GM10266 (cell line): ENCODE results near the gene ANKRD28.

ENCODE experiments used
- DNase-seq: peaks from one replicate; pipeline ENCODE4 v3.0.0; 2012; ENCODE audit errors: extremely low spot score
- TF ChIP-seq, protein P1 (sequence below): IDR thresholded peaks from 2 replicates; pipeline ENCODE4 v1.5.1; 2012; ENCODE audit warnings: mild to moderate bottlenecking, low read depth; ENCODE audit not compliant: control insufficient read depth, insufficient read depth; ENCODE audit errors: missing control alignments

Gene ANKRD28

DNA sequence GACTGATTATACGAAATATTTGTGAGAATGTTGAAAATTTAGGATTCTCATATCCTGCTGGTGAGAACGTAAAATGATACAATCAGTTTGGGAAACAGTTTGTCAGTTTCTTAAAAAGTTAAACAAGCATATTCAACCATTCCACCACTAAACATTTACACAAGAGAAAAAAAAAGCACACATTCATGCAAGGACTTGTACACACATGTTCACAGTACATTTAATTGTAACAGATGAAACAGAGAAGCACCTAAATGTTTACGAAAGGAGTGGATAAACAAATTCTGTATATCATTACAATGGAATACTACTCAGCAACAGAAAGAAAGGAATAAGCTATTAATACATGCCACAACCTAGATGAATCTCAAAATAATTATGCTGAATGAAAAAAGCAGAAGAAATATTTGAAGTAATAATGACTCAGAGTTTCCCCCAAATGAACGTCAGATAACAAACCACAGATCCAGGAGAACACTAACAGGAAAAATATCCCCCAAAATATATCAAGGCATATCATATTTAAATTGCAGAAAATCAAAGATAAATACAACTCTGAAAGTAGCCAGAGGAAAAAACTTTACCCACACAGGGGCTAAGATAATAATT lies 14.3 kb downstream of the ANKRD28 start:
- DNase-seq, result no peak
- TF ChIP-seq, protein P1, sequence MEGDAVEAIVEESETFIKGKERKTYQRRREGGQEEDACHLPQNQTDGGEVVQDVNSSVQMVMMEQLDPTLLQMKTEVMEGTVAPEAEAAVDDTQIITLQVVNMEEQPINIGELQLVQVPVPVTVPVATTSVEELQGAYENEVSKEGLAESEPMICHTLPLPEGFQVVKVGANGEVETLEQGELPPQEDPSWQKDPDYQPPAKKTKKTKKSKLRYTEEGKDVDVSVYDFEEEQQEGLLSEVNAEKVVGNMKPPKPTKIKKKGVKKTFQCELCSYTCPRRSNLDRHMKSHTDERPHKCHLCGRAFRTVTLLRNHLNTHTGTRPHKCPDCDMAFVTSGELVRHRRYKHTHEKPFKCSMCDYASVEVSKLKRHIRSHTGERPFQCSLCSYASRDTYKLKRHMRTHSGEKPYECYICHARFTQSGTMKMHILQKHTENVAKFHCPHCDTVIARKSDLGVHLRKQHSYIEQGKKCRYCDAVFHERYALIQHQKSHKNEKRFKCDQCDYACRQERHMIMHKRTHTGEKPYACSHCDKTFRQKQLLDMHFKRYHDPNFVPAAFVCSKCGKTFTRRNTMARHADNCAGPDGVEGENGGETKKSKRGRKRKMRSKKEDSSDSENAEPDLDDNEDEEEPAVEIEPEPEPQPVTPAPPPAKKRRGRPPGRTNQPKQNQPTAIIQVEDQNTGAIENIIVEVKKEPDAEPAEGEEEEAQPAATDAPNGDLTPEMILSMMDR, result no peak

DNA sequence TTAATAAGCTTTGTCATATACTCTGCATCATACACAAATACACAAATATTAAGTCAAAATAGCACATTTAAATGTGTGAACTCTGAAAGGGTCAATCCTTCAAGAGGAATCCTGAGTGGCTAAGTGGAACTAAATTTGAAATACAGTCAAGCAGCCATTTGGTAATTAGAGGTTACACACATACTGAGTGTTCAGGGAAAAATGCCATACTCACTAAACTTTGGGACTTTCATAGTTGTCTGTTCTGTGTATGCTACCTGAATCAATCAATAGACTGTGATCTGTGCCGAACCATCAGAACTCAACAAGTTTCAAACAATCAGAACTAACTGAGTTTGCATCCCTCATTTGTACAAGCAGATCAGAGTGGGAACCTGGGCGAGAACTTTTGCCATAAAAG lies 15.3 kb downstream of the ANKRD28 start:
- no peak for DNase-seq

DNA sequence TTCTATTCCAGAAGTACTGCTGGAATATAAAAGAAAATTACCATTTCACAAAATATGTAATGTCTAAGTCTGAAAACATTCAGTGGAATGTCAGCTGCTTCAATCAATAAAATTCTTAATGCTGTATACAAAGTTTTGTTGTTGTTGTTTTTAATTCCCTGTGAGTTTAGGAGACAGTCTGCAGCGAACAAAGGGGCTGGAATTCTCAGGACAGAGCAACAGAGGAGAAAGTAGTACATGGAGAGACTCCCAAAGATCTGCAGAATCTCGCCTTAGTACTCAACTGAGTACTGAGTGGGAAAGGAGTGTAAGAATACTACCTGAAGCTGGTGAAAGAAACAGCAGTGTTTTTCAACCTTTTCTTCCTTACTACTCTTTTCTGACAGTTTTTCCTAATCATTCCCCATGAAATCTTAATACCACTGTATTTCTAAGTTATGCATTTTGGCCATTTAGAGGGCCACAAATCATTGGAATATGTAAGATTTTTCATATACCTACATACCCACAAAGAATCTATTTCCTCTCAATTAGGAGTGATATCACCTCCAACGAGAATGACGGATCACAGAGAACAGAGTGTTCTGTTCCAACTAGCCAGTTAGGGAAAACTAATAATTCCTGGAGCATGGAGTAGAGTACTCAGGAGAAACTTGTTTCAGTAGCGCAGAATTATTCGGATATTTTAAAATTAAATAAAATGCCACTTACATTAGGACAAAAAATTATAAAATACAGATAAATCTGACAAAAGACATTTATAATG lies 16.0 kb downstream of the ANKRD28 start:
- no peak for DNase-seq
- TF ChIP-seq, protein P1, result no peak

More for the DNA sequence above, 15.3 kb downstream of the ANKRD28 start:
- TF ChIP-seq, protein P1, result no peak

DNA sequence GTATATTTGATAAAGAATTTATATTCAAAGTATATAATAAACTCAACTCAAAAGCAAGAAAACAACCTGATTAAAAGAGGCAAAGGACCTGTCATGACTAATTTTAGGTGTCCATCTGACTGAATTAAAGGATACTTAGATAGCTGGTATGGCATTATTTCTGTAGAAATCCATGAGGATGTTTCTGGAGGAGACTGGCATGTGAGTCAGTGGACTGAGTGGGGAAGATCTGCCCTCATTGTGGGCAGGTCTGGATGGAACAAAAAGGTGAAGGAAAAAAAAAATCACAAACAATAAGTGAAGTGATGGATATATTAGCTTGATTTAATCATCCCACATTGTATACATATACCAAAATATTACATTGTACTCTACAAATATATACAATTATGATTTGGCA lies 16.6 kb downstream of the ANKRD28 start:
- DNase-seq, result no peak
- TF ChIP-seq, protein P1, result no peak

DNA sequence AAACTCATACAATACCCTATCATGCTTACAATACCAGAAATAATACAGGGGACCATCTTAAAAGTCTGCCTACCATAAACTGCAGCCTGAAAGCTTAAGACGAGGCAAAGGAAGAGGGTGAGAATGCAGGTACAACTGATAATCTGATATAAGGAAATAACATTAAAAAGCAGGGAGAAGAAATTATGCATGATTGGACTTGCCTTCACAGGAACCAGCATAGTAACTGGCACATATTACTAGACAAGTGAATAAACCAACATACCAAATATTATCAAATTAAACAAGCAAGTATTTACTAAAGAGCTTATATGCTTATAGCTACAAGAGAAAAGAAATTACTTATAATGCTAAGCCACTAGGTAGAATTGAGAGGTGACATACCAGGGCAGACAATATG lies 18.7 kb downstream of the ANKRD28 start:
- DNase-seq, result no peak
- TF ChIP-seq, protein P1, result no peak

DNA sequence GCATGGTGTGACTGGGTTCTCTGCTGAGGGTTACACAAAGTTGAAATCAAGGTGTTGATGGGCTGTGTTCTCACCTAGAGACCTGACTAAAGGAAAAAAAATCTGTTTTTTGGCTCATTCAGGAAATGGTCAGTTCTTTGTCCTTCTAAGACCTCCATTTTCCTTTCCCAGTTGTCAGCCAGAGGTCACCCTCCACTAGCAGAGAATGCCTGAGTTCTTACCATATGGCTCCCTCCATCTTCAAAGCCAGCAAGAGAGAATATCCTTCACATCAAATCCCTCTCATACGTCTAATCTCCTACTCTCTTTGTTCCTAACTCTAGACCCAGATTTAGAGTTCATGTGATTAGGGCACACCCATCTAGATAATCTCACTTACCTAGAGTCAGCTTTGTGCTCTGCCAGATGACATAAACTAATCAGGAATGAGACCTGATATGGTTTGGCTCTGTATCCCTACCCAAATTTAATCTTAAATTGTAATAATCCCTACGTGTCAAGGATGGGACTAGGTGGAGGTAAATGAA lies 19.4 kb downstream of the ANKRD28 start:
- no peak for DNase-seq
- TF ChIP-seq, protein P1, result no peak

DNA sequence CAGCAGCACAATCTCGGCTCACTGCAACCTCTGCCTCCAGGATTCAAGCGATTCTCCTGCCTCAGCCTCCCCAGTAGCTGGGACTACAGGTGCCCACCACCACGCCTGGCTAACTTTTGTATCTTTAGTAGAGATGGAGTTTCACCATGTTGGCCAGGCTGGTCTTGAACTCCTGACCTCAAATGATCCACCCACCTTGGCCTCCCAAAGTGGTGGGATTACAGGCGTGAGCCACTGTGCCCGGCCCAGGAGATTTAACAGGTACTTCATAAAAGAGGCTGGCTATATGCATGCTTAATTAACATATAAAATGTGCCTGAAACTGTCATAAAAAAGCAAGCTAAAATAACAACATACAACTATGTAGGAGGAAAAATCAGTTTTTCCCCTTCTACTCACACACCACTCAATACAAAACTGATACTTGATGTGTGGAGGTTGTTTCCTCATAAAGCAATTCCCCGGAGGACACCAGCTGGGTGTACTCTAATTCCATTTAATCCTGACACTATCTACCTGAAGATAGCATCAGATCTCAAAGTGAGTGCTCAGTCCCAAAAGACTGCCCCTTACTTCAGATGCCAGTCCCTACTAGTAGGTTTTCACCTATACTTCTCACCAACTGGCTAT lies 22.7 kb downstream of the ANKRD28 start:
- peak; percentile 16 for DNase-seq
